Upper lobe of left lung (tissue), 4 donors: Measurements from ENCODE around the gene NBEAL2.
"Not testable (repeated sequence)": the region's sequence is repeated elsewhere in the genome, so short reads cannot be mapped to it uniquely, and the experiment has no call there.

Experiments
- CTCF ChIP-seq, 6 experiments: fragments of 450-650 bp in 4 of 6; fragments of 200-600 bp in 2 of 6; sonication (generic) in 2 of 6; IDR thresholded peaks; one replicate each; pipeline ENCODE4 v1.5.1; 2016 to 2019; ENCODE audit warnings: antibody characterized with exemption in 6 of 6
- POLR2A ChIP-seq, 4 donors: fragments of 450-650 bp; IDR thresholded peaks; one replicate each; pipeline ENCODE4 v1.5.1; 2016 to 2017; ENCODE audit warnings: antibody characterized with exemption in 4 of 4, mild to moderate bottlenecking in 2 of 4
- POLR2AphosphoS5 ChIP-seq, 2 donors: sonication (generic); formaldehyde crosslinking; IDR thresholded peaks; one replicate each; pipeline ENCODE4 v1.5.1; 2017; ENCODE audit warnings: antibody characterized with exemption in 2 of 2

GRCh38 chr3:47037302-47037701 lies 57.8 kb downstream of the NBEAL2 start:
- not testable (repeated sequence) for TF ChIP-seq CTCF, POLR2A, POLR2AphosphoS5 (IDR thresholded peaks at IDR 0.05)
